GM23338 (cell line): ENCODE data around the gene SNTG2. TPM values are rescaled to one million over a fixed set of nuclear protein-coding genes. Genes with fewer than 3 reads are reported as not detected.
A peak's percentile ranks its signal among the peaks of the same experiment; 100 is the strongest.

Experiments used
- ATAC-seq: fragments of 200-7000 bp; cut with Tn5 transposase; 3 replicates; pipeline ENCODE4 v1.9.1; 2020
- DNase-seq: peaks from one replicate; pipeline ENCODE4 v3.0.0-alpha.2; 2015; ENCODE audit warnings: low spot score
- H2AFZ ChIP-seq: fragments of 200-600 bp; sonication (generic); 2 replicates; pipeline ENCODE4 v1.8.0; 2016; ENCODE audit warnings: antibody characterized with exemption, mild to moderate bottlenecking, moderate library complexity
- H3F3A ChIP-seq: fragments of 200-600 bp; sonication (generic); replicated peaks from 2 replicates; pipeline ENCODE4 v1.8.0; 2017; ENCODE audit warnings: antibody characterized with exemption, mixed run types, low read depth
- H3K27ac ChIP-seq: fragments of 200-600 bp; sonication (generic); 2 replicates; pipeline ENCODE4 v1.6.1; 2016; ENCODE audit warnings: low read depth
- H3K27me3 ChIP-seq: fragments of 200-600 bp; sonication (generic); 2 replicates; pipeline ENCODE4 v1.8.0; 2016; ENCODE audit warnings: mild to moderate bottlenecking, mixed run types, moderate library complexity; ENCODE audit not compliant: insufficient read depth
- H3K36me3 ChIP-seq: fragments of 200-600 bp; sonication (generic); 2 replicates; pipeline ENCODE4 v1.8.0; 2016; ENCODE audit warnings: mild to moderate bottlenecking; ENCODE audit not compliant: insufficient read depth
- H3K4me1 ChIP-seq: fragments of 200-600 bp; sonication (generic); 2 replicates; pipeline ENCODE4 v1.8.0; 2016; ENCODE audit warnings: mild to moderate bottlenecking, moderate library complexity; ENCODE audit not compliant: insufficient read depth
- H3K4me2 ChIP-seq: fragments of 200-600 bp; sonication (generic); 2 replicates; pipeline ENCODE4 v1.7.1; 2017; ENCODE audit warnings: mixed run types
- H3K4me3 ChIP-seq: fragments of 200-600 bp; sonication (generic); 2 replicates; pipeline ENCODE4 v1.6.1; 2016; ENCODE audit warnings: mixed run types
- H3K79me2 ChIP-seq: fragments of 200-600 bp; sonication (generic); replicated peaks from 2 replicates; pipeline ENCODE4 v1.8.0; 2017; ENCODE audit warnings: mild to moderate bottlenecking; ENCODE audit not compliant: insufficient read depth
- H3K9me2 ChIP-seq: fragments of 200-600 bp; sonication (generic); 2 replicates; pipeline ENCODE4 v1.8.0; 2017; ENCODE audit not compliant: insufficient read depth
- H4K20me1 ChIP-seq: fragments of 200-600 bp; sonication (generic); replicated peaks from 2 replicates; pipeline ENCODE4 v1.8.0; 2017; ENCODE audit warnings: mild to moderate bottlenecking; ENCODE audit not compliant: insufficient read depth
- H3K27ac Mint-ChIP-seq: 2 replicates; pipeline ENCODE4 v1.8.0; 2020; ENCODE audit warnings: inconsistent platforms, mild to moderate bottlenecking, moderate library complexity, mixed read lengths
- H3K27me3 Mint-ChIP-seq: 3 replicates; pipeline ENCODE4 v1.8.0; 2022; ENCODE audit warnings: low read depth, mild to moderate bottlenecking, moderate library complexity, mixed read lengths, inconsistent platforms; ENCODE audit not compliant: insufficient read depth, poor library complexity
- H3K36me3 Mint-ChIP-seq: 3 replicates; pipeline ENCODE4 v1.8.0; 2021; ENCODE audit warnings: low read depth, mild to moderate bottlenecking, inconsistent platforms, moderate library complexity, mixed read lengths
- H3K4me1 Mint-ChIP-seq: 3 replicates; pipeline ENCODE4 v1.8.0; 2020; ENCODE audit warnings: mild to moderate bottlenecking, inconsistent platforms, mixed read lengths
- H3K4me3 Mint-ChIP-seq: 3 replicates; pipeline ENCODE4 v1.8.0; 2021; ENCODE audit warnings: moderate library complexity, mild to moderate bottlenecking, inconsistent platforms, mixed read lengths
- H3K9me3 Mint-ChIP-seq: 3 replicates; pipeline ENCODE4 v1.8.0; 2020; ENCODE audit warnings: moderate library complexity, mild to moderate bottlenecking, inconsistent platforms, mixed read lengths
- CTCF ChIP-seq, 2 experiments: fragments of 200-600 bp in 1 of 2; sonication (generic) in 1 of 2; conservative IDR thresholded peaks; 2 replicates each; pipeline versions ENCODE4 v1.5.1 to v1.6.1; 2016 to 2017; ENCODE audit warnings: antibody characterized with exemption in 2 of 2, low read depth in 2 of 2, mild to moderate bottlenecking in 2 of 2, moderate library complexity in 1 of 2
- ETS1 ChIP-seq: IDR thresholded peaks from 2 replicates; pipeline ENCODE4 v1.6.1; 2016; ENCODE audit warnings: antibody characterized with exemption
- NANOG ChIP-seq: IDR thresholded peaks from 2 replicates; pipeline ENCODE4 v1.6.1; 2016; ENCODE audit warnings: antibody characterized with exemption, borderline replicate concordance
- REST ChIP-seq: IDR thresholded peaks from one replicate; pipeline ENCODE4 v1.6.1; 2018; ENCODE audit warnings: antibody characterized with exemption; ENCODE audit not compliant: unreplicated experiment
- STAT1 ChIP-seq: IDR thresholded peaks from one replicate; pipeline ENCODE4 v1.6.1; 2016; ENCODE audit warnings: antibody characterized with exemption; ENCODE audit not compliant: unreplicated experiment
- ZNF114 ChIP-seq: fragments of 250-450 bp; sonication (Bioruptor Pico); IDR thresholded peaks from 2 replicates; pipeline ENCODE4 v1.5.0; 2020; ENCODE audit warnings: mild to moderate bottlenecking, moderate library complexity
- ZNF331 ChIP-seq: fragments of 250-450 bp; sonication (Bioruptor Pico); IDR thresholded peaks from 2 replicates; pipeline ENCODE4 v1.5.0; 2020; ENCODE audit warnings: low read depth, mild to moderate bottlenecking, moderate library complexity
- ZNF462 ChIP-seq: fragments of 250-450 bp; sonication (Bioruptor Pico); IDR thresholded peaks from 2 replicates; pipeline ENCODE4 v1.5.0; 2020; ENCODE audit warnings: mild to moderate bottlenecking, moderate library complexity
- polyA plus RNA-seq: library from polyadenylated mRNA; unstranded; fragments of >200 nt; fragmentation: Nextera tagmentation; extraction: Ambion mirVana; gene quantifications from 2 replicates; pipeline ENCODE4 v1.2.1, GENCODE V29; 2016
- total RNA-seq: library from RNA; depleted of rRNA; stranded (reverse); fragments of >200 nt; shearing (Covaris generic); gene quantifications from 2 replicates; pipeline ENCODE4 v1.2.3, GENCODE V29; 2014

SNTG2 gene
- total and polyA plus RNA-seq, 2 experiments from 2014 or later, result 27.5 to 60.4 TPM

- Histone ChIP-seq H2AFZ (no peak overlapping the region; the same call in 1 of the 2 replicates), H3F3A (no peaks in the 10 kb centered on the region), H3K27ac (no peak overlapping the region), H3K4me2 (no peak overlapping the region), H3K9me2 (peaks cover 3% of the 10 kb centered on the region; the same call in 1 of the 2 replicates), H3K4me1 (peaks cover 23% of the 10 kb centered on the region), H3K79me2 (no peaks in the 10 kb centered on the region), H3K36me3 (no peaks in the 10 kb centered on the region), H4K20me1 (no peaks in the 10 kb centered on the region), H3K27me3 (no peaks in the 10 kb centered on the region), H3K4me3 (no peak overlapping the region)
- TF ChIP-seq NANOG (no peak), ZNF331 (CRISPR knock-in tag) (no peak), ZNF114 (CRISPR knock-in tag) (no peak), REST (no peak), ZNF462 (CRISPR knock-in tag) (no peak), ETS1 (no peak), CTCF (conservative IDR thresholded peaks at IDR 0.05; ENCODE audit: low read depth in 2 of 2) (no peak), STAT1 (no peak)
- peaks cover 21% of the 10 kb centered on the region for H3K4me1 Mint-ChIP-seq
- no peaks in the 10 kb centered on the region; the same call in 2 of the 3 replicates for H3K9me3 Mint-ChIP-seq
- ATAC-seq (no peak), DNase-seq (no peak)
- peak overlapping the region; percentile 38; the same call in 1 of the 2 replicates for H3K27ac Mint-ChIP-seq
- H3K27me3 Mint-ChIP-seq, result no peaks in the 10 kb centered on the region
- no peaks in the 10 kb centered on the region for H3K36me3 Mint-ChIP-seq
- no peak overlapping the region for H3K4me3 Mint-ChIP-seq
These were observed 389.5 kb downstream of the SNTG2 start for GRCh38 chr2:1340141-1340512.
